Ovary (tissue), 9 donors: Measurements from ENCODE around the gene PTPN7. TPM values are rescaled to one million over a fixed set of nuclear protein-coding genes. Genes with fewer than 3 reads are reported as not detected.

ENCODE experiments used
- DNase-seq, 5 donors: peaks; one replicate each; pipeline ENCODE4 v3.0.0-alpha.2; 2019 to 2020
- H3K27ac ChIP-seq, 2 donors: fragments of 200-600 bp; one replicate each; pipeline versions ENCODE4 v1.5.1 to v1.8.0; 2019 to 2022
- H3K27me3 ChIP-seq: fragments of 200-600 bp; one replicate; pipeline ENCODE4 v1.8.0; 2022
- H3K36me3 ChIP-seq: fragments of 200-600 bp; sonication (generic); one replicate; pipeline ENCODE4 v1.5.1; 2019
- H3K4me1 ChIP-seq: one replicate; pipeline ENCODE4 v1.8.1; 2013; ENCODE audit warnings: mild to moderate bottlenecking, moderate library complexity; ENCODE audit not compliant: insufficient read depth
- H3K4me3 ChIP-seq: fragments of 200-600 bp; sonication (generic); one replicate; pipeline ENCODE4 v1.5.1; 2017
- H3K9me3 ChIP-seq, 2 donors: fragments of 200-600 bp in 1 of 2; sonication (generic) in 1 of 2; one replicate each; pipeline versions ENCODE4 v1.5.1 to v1.8.1; 2013 to 2019; ENCODE audit warnings: mild to moderate bottlenecking in 1 of 2, moderate library complexity in 1 of 2
- EP300 ChIP-seq: sonication (generic); formaldehyde crosslinking; IDR thresholded peaks from one replicate; pipeline ENCODE4 v1.6.1; 2017; ENCODE audit warnings: antibody characterized with exemption
- POLR2A ChIP-seq: fragments of 450-650 bp; IDR thresholded peaks from one replicate; pipeline ENCODE4 v1.6.1; 2017; ENCODE audit warnings: antibody characterized with exemption, mild to moderate bottlenecking, moderate library complexity
- WGBS, 3 donors: extraction: QIAGEN DNeasy Blood & Tissue Kit in 1 of 3; methylation state at CpG; one replicate each; pipeline versions ENCODE4 v1.1.5 to v1.1.7; 2013 to 2017; 5-methylcytosine and 5-hydroxymethylcytosine counted together
- intact Hi-C, 4 donors: fragments of 100-400 bp; cut with DNase I; formaldehyde crosslinking; loops; one replicate each; pipeline versions ENCODE4 v1.11.0 to v1.15.1; 2022 to 2023
- polyA plus RNA-seq, 2 donors: library from polyadenylated mRNA; stranded (reverse); fragments of 200-250 nt in 1 of 2; fragments of 350-450 nt in 1 of 2; fragmentation: Illumina TruSeq in 1 of 2; extraction: RNeasy Lipid Tissue Mini Kit (QIAGEN cat#74804) in 1 of 2; gene quantifications; one replicate each; pipeline ENCODE4 v1.2.3, GENCODE V29; 2013 to 2014
- total RNA-seq, 7 donors: library from RNA; depleted of rRNA in 2 of 7; stranded (reverse); fragments of >200 nt in 2 of 7; fragmentation: NEBNext Ultra II Directional in 3 of 7; extraction: Animal tissue kit (Norgen Biotek cat#: 25700) in 3 of 7; gene quantifications; one replicate each; pipeline versions ENCODE4 v1.1.0 to v1.2.4, GENCODE V29; 2016 to 2023
- TF ChIP-seq, protein P1 (sequence below), 3 donors: fragments of 450-650 bp in 2 of 3; fragments of 200-600 bp in 1 of 3; IDR thresholded peaks; one replicate each; pipeline versions ENCODE4 v1.5.1 to v1.8.0; 2016 to 2022; ENCODE audit warnings: antibody characterized with exemption in 3 of 3, mild to moderate bottlenecking in 1 of 3
- donor health status: DM: no; HTN: no; CAD: no; lungs with moderate emphysema.
- donor health status: DM: no; HTN: no; CAD: no.
- donor health status: Bipolar disorder and iron deficiency.
- donor health status: DM: yes; HTN: yes; CAD: no.
- donor health status: DM: no; HTN: no; CAD: no.
- donor health status: DM: yes; HTN: yes; CAD: no.

Gene PTPN7
- total and polyA plus RNA-seq, 9 donors, result 0.58 to 15.4 (median 1.7) TPM

- 29 to 36% (median 36%) methylated on average over 15 of the region's 15 CpGs for WGBS, 3 donors
- Histone ChIP-seq H3K27ac (peak overlapping the region; percentile 35 to 62), H3K27me3 (no peaks in the 10 kb centered on the region), H3K36me3 (no peaks in the 10 kb centered on the region), H3K4me1 (peaks cover 45% of the 10 kb centered on the region), H3K4me3 (no peak overlapping the region), H3K9me3 (no peaks in the 10 kb centered on the region)
- TF ChIP-seq POLR2A, result no peak
- TF ChIP-seq, protein P1, sequence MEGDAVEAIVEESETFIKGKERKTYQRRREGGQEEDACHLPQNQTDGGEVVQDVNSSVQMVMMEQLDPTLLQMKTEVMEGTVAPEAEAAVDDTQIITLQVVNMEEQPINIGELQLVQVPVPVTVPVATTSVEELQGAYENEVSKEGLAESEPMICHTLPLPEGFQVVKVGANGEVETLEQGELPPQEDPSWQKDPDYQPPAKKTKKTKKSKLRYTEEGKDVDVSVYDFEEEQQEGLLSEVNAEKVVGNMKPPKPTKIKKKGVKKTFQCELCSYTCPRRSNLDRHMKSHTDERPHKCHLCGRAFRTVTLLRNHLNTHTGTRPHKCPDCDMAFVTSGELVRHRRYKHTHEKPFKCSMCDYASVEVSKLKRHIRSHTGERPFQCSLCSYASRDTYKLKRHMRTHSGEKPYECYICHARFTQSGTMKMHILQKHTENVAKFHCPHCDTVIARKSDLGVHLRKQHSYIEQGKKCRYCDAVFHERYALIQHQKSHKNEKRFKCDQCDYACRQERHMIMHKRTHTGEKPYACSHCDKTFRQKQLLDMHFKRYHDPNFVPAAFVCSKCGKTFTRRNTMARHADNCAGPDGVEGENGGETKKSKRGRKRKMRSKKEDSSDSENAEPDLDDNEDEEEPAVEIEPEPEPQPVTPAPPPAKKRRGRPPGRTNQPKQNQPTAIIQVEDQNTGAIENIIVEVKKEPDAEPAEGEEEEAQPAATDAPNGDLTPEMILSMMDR (IDR thresholded peaks at IDR 0.05), result no peak
- DNase-seq, result peak in 3 of 5 donors; percentile 52 to 73 (median 68)
- intact Hi-C loops, result no loop called here
These were observed 2.2 kb upstream of the PTPN7 start for GRCh38 chr1:202162418-202163280.

- intact Hi-C loops, result no loop called here
These were observed 1.6 kb upstream of the PTPN7 start for GRCh38 chr1:202162047-202162417.

DNA sequence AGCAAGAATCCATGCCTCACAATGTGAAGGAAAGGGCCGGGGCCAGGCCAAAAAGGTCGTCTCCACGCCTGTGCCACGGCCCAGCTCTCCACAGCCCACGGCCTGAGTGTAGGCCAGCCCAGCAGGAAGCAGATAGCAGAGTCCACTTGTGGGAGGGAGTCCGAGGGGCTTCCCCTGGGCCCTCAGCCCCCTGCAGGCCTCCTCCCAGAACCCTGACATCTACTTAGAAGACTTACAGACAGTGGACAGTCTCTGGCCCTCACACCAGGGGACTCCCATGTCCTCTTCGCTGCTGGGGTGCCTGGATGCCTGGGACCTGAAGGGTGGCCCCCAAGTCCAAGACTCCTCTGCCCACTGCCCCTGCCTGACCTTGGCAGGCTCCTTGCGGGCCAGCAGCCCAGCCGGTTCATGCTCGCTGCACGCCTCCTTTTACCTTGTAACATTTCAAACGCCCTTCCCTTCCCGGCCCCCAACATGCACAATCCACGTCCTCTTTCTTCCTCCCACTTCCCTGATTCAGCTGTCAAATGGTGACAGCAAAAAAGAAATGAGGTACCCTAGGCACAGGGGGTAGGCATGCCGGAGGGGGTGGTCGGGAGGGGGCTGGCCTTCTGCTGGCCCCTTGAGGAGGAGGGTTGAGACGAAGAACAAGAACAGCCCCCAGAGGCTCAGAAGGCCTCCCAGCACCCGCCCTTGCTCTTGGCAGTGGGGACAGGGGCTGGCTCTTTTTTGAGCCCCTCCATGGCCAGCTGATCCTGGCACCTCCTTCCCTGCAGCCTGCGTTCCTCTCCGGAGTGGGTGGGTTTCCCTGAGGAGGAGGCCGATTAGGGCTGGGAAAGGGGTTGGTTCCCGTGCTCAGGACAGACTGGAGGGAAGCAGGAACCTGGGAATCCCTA lies 997 bp upstream of the PTPN7 start:
- WGBS, 3 donors, result 60 to 71% (median 62%) methylated on average over 22 of the region's 22 CpGs
- Histone ChIP-seq H3K27me3 (no peaks in the 10 kb centered on the region), H3K27ac (peak overlapping the region in 1 of 2 donors; percentile 35), H3K36me3 (no peaks in the 10 kb centered on the region), H3K9me3 (no peaks in the 10 kb centered on the region), H3K4me1 (peaks cover 43% of the 10 kb centered on the region), H3K4me3 (no peak overlapping the region)
- TF ChIP-seq EP300 (no peak), POLR2A (no peak)
- TF ChIP-seq, protein P1 (IDR thresholded peaks at IDR 0.05), result no peak
- no peak for DNase-seq
- intact Hi-C loops, result no loop called here

More at GRCh38 chr1:202162047-202162417, 1.6 kb upstream of the PTPN7 start:
- Histone ChIP-seq H3K27me3 (no peaks in the 10 kb centered on the region), H3K4me1 (peaks cover 44% of the 10 kb centered on the region), H3K27ac (peak overlapping the region; percentile 35 to 62), H3K9me3 (no peaks in the 10 kb centered on the region), H3K36me3 (no peaks in the 10 kb centered on the region), H3K4me3 (no peak overlapping the region)
- DNase-seq, result peak in 1 of 5 donors; percentile 49
- WGBS, 3 donors, result 80 to 89% (median 86%) methylated on average over 4 of the region's 4 CpGs
- TF ChIP-seq, protein P1 (IDR thresholded peaks at IDR 0.05), result no peak
- no peak for TF ChIP-seq EP300
- no peak for TF ChIP-seq POLR2A

- Histone ChIP-seq H3K4me3 (no peak overlapping the region), H3K27me3 (no peaks in the 10 kb centered on the region), H3K27ac (peak overlapping the region; percentile 11 to 47), H3K36me3 (no peaks in the 10 kb centered on the region), H3K9me3 (no peaks in the 10 kb centered on the region), H3K4me1 (peaks cover 41% of the 10 kb centered on the region)
- TF ChIP-seq POLR2A (no peak), EP300 (no peak)
- TF ChIP-seq, protein P1 (IDR thresholded peaks at IDR 0.05), result no peak
- WGBS, 3 donors, result 86 to 88% (median 88%) methylated on average over 16 of the region's 16 CpGs
- intact Hi-C loops, result no loop called here
- DNase-seq, result no peak
These were observed 649 bp downstream of the PTPN7 start for GRCh38 chr1:202159534-202160371.
